ENCODE measurements around the gene TMEM92.

TMEM92 gene

GRCh38 chr17:50274142-50274896, at the start of gene TMEM92:
TSS of gene TMEM92 (plus strand) at chr17:50274466. CDS start at chr17:50274502, 36 bp downstream.
- peak within 1 kb of the TSS; percentile 50 for H3K4me3 ChIP-seq (ENCODE audit: low read depth, low read length)
- DNase-seq (ENCODE audit: low read depth), result no peak

GRCh38 chr17:50225701-50226240, 48.5 kb upstream of the TMEM92 start:
- H3K4me3 ChIP-seq (ENCODE audit: low read depth, low read length), result no peak overlapping the region
- no peak for DNase-seq (ENCODE audit: low read depth)

GRCh38 chr17:50234581-50234980, 39.7 kb upstream of the TMEM92 start:
- H3K4me3 ChIP-seq (ENCODE audit: low read depth, low read length), result no peak overlapping the region
- DNase-seq (ENCODE audit: low read depth), result no peak

- H3K4me3 ChIP-seq (ENCODE audit: low read depth, low read length), result no peak overlapping the region
- no peak for DNase-seq (ENCODE audit: low read depth)
Observed at GRCh38 chr17:50237901-50238300, 36.4 kb upstream of the TMEM92 start.

- no peak overlapping the region for H3K4me3 ChIP-seq (ENCODE audit: low read depth, low read length)
- DNase-seq (ENCODE audit: low read depth), result no peak
Observed at GRCh38 chr17:50238601-50239280, 35.5 kb upstream of the TMEM92 start.

GRCh38 chr17:50239937-50240336, 34.3 kb upstream of the TMEM92 start:
- no peak for DNase-seq (ENCODE audit: low read depth)
- no peak overlapping the region for H3K4me3 ChIP-seq (ENCODE audit: low read depth, low read length)

- no peak for DNase-seq (ENCODE audit: low read depth)
Observed at GRCh38 chr17:50240851-50241250, 33.4 kb upstream of the TMEM92 start.

GRCh38 chr17:50241431-50241830, 32.8 kb upstream of the TMEM92 start:
- H3K4me3 ChIP-seq (ENCODE audit: low read depth, low read length), result no peak overlapping the region
- DNase-seq (ENCODE audit: low read depth), result no peak

More at GRCh38 chr17:50240851-50241250, 33.4 kb upstream of the TMEM92 start:
- no peak overlapping the region for H3K4me3 ChIP-seq (ENCODE audit: low read depth, low read length)

- no peak for DNase-seq (ENCODE audit: low read depth)
- H3K4me3 ChIP-seq (ENCODE audit: low read depth, low read length), result no peak overlapping the region
Observed at GRCh38 chr17:50244771-50245170, 29.5 kb upstream of the TMEM92 start.

GRCh38 chr17:50248255-50248654, 26.0 kb upstream of the TMEM92 start:
- DNase-seq (ENCODE audit: low read depth), result no peak
- no peak overlapping the region for H3K4me3 ChIP-seq (ENCODE audit: low read depth, low read length)

- no peak overlapping the region for H3K4me3 ChIP-seq (ENCODE audit: low read depth, low read length)
Observed at GRCh38 chr17:50252781-50253180, 21.5 kb upstream of the TMEM92 start.

GRCh38 chr17:50255766-50256635, 18.3 kb upstream of the TMEM92 start:
- H3K4me3 ChIP-seq (ENCODE audit: low read depth, low read length), result no peak overlapping the region

More at GRCh38 chr17:50252781-50253180, 21.5 kb upstream of the TMEM92 start:
- DNase-seq (ENCODE audit: low read depth), result no peak

GRCh38 chr17:50256826-50257618, 17.2 kb upstream of the TMEM92 start:
- no peak overlapping the region for H3K4me3 ChIP-seq (ENCODE audit: low read depth, low read length)
- no peak for DNase-seq (ENCODE audit: low read depth)

More at GRCh38 chr17:50255766-50256635, 18.3 kb upstream of the TMEM92 start:
- DNase-seq (ENCODE audit: low read depth), result no peak

GRCh38 chr17:50257676-50258224, 16.5 kb upstream of the TMEM92 start:
- no peak for DNase-seq (ENCODE audit: low read depth)
- H3K4me3 ChIP-seq (ENCODE audit: low read depth, low read length), result no peak overlapping the region

GRCh38 chr17:50258647-50259476, 15.4 kb upstream of the TMEM92 start:
- H3K4me3 ChIP-seq (ENCODE audit: low read depth, low read length), result no peak overlapping the region
- DNase-seq (ENCODE audit: low read depth), result no peak

GRCh38 chr17:50259477-50260324, 14.6 kb upstream of the TMEM92 start:
- H3K4me3 ChIP-seq (ENCODE audit: low read depth, low read length), result no peak overlapping the region
- no peak for DNase-seq (ENCODE audit: low read depth)

- no peak for DNase-seq (ENCODE audit: low read depth)
- no peak overlapping the region for H3K4me3 ChIP-seq (ENCODE audit: low read depth, low read length)
Observed at GRCh38 chr17:50260501-50260911, 13.8 kb upstream of the TMEM92 start.

All from skeletal muscle cell (primary cell).